Dermis microvascular lymphatic vessel endothelial cell (primary cell): ENCODE data around the gene NKX2-1. TPM values are rescaled to one million over a fixed set of nuclear protein-coding genes. Genes with fewer than 3 reads are reported as not detected.

Experiments
- total RNA-seq: library from RNA; depleted of rRNA; stranded (reverse); fragments of >200 nt; gene quantifications from 2 replicates; pipeline ENCODE4 v1.2.1, GENCODE V29; 2014

The NKX2-1 gene
- total RNA-seq, 1 donor from 2014 or later, result not detected

Other genes with a start within 250 kb of the NKX2-1 start
- gene MBIP, start 199.6 kb downstream of the NKX2-1 start, total RNA-seq, result 5.4 and 5.6 TPM in 2 replicates
- not detected in 2 replicates for gene NKX2-8, start 62.4 kb upstream of the NKX2-1 start, total RNA-seq
- not detected in 2 replicates for gene PAX9, start 141.6 kb upstream of the NKX2-1 start, total RNA-seq